HEK293 (cell line): ENCODE results near the gene PRDM11.

ENCODE experiments used
- CTCF ChIA-PET: fragments of 350-600 bp; formaldehyde crosslinking; extraction: SDS; loops from one replicate; lab custom pipeline; 2021; ENCODE audit warnings: antibody characterized with exemption; lab: Yijun Ruan, JAX
- POLR2A ChIA-PET: fragments of 300-600 bp; formaldehyde crosslinking; extraction: SDS; loops from one replicate; lab custom pipeline; 2020; ENCODE audit warnings: antibody characterized with exemption, inconsistent platforms; lab: Yijun Ruan, JAX
- H3K27ac ChIP-seq: fragments of 200-500 bp; sonication (Bioruptor generic); 2 replicates; pipeline ENCODE4 v1.5.1; 2014; ENCODE audit warnings: low read depth, low read length, control low read depth, inconsistent platforms; ENCODE audit errors: extremely low read depth
- H3K36me3 ChIP-seq, 2 experiments: fragments of 200-500 bp in 1 of 2; sonication (Bioruptor generic) in 1 of 2; 1 replicate in 1 of 2; 2 replicates in 1 of 2; pipeline ENCODE4 v1.5.1; 2014 to 2017; ENCODE audit warnings: inconsistent platforms in 2 of 2, low read length in 2 of 2; ENCODE audit not compliant: control insufficient read depth in 2 of 2, insufficient read depth in 1 of 2
- H3K4me1 ChIP-seq: fragments of 200-500 bp; sonication (Bioruptor generic); 2 replicates; pipeline ENCODE4 v1.5.1; 2014; ENCODE audit warnings: mild to moderate bottlenecking, low read length, inconsistent platforms; ENCODE audit not compliant: control insufficient read depth, insufficient read depth
- H3K4me3 ChIP-seq: 2 replicates; pipeline ENCODE4 v1.5.1; 2011; ENCODE audit warnings: low read depth, mild to moderate bottlenecking, control low read depth, low read length, moderate library complexity
- H3K9me3 ChIP-seq: fragments of 200-500 bp; sonication (Bioruptor generic); 2 replicates; pipeline ENCODE4 v1.5.1; 2014; ENCODE audit warnings: low read depth, low read length, inconsistent platforms; ENCODE audit not compliant: control insufficient read depth, insufficient read depth
- GFI1B ChIP-seq: fragments of 450-650 bp; formaldehyde crosslinking; IDR thresholded peaks from 2 replicates; pipeline ENCODE4 v1.5.1; 2016; ENCODE audit warnings: missing biosample characterization, missing genetic modification characterization
- KLF7 ChIP-seq: fragments of 450-650 bp; formaldehyde crosslinking; IDR thresholded peaks from 2 replicates; pipeline ENCODE4 v1.5.1; 2016; ENCODE audit warnings: missing biosample characterization, missing genetic modification characterization, borderline replicate concordance
- OVOL3 ChIP-seq: fragments of 450-650 bp; formaldehyde crosslinking; IDR thresholded peaks from 2 replicates; pipeline ENCODE4 v1.5.1; 2016; ENCODE audit warnings: missing biosample characterization, missing genetic modification characterization
- ZBTB1 ChIP-seq: fragments of 450-650 bp; formaldehyde crosslinking; IDR thresholded peaks from 2 replicates; pipeline ENCODE4 v1.5.1; 2016; ENCODE audit warnings: missing biosample characterization, missing genetic modification characterization
- ZNF10 ChIP-seq: fragments of 450-650 bp; formaldehyde crosslinking; IDR thresholded peaks from 2 replicates; pipeline ENCODE4 v1.5.1; 2017; ENCODE audit warnings: missing biosample characterization, missing genetic modification characterization
- ZNF112 ChIP-seq: fragments of 450-650 bp; formaldehyde crosslinking; IDR thresholded peaks from 2 replicates; pipeline ENCODE4 v1.5.0; 2017; ENCODE audit warnings: missing biosample characterization, missing genetic modification characterization
- ZNF341 ChIP-seq: fragments of 450-650 bp; formaldehyde crosslinking; IDR thresholded peaks from 2 replicates; pipeline ENCODE4; 2016; ENCODE audit warnings: low read depth, missing biosample characterization, missing genetic modification characterization
- ZNF473 ChIP-seq: fragments of 450-650 bp; formaldehyde crosslinking; IDR thresholded peaks from 2 replicates; pipeline ENCODE4 v1.5.1; 2017; ENCODE audit warnings: missing biosample characterization, missing genetic modification characterization
- ZNF501 ChIP-seq: fragments of 450-650 bp; formaldehyde crosslinking; IDR thresholded peaks from 2 replicates; pipeline ENCODE4 v1.5.1; 2016; ENCODE audit warnings: missing biosample characterization, missing genetic modification characterization
- ZNF549 ChIP-seq: fragments of 450-650 bp; IDR thresholded peaks from 2 replicates; pipeline ENCODE4 v1.5.1; 2018; ENCODE audit warnings: missing biosample characterization, missing genetic modification characterization, mild to moderate bottlenecking, inconsistent platforms, moderate library complexity
- ZNF777 ChIP-seq: fragments of 450-650 bp; formaldehyde crosslinking; IDR thresholded peaks from 2 replicates; pipeline ENCODE4 v1.5.1; 2017; ENCODE audit warnings: missing biosample characterization, missing genetic modification characterization, borderline replicate concordance
- TF ChIP-seq, protein P1 (sequence below): IDR thresholded peaks from 2 replicates; pipeline ENCODE4 v1.6.1; 2011; ENCODE audit warnings: mild to moderate bottlenecking, low read depth, low read length, borderline replicate concordance
- TF ChIP-seq, protein P2 (sequence below): fragments of 450-650 bp; formaldehyde crosslinking; IDR thresholded peaks from 2 replicates; pipeline ENCODE4 v1.5.1; 2016; ENCODE audit warnings: missing biosample characterization, missing genetic modification characterization, borderline replicate concordance
- TF ChIP-seq, protein P3 (sequence below): fragments of 450-650 bp; formaldehyde crosslinking; IDR thresholded peaks from 2 replicates; pipeline ENCODE4 v1.5.1; 2016; ENCODE audit warnings: missing biosample characterization, missing genetic modification characterization
- TF ChIP-seq, protein P4 (sequence below): fragments of 450-650 bp; formaldehyde crosslinking; IDR thresholded peaks from 2 replicates; pipeline ENCODE4 v1.5.0; 2017; ENCODE audit warnings: missing biosample characterization, missing genetic modification characterization, borderline replicate concordance

PRDM11 gene

DNA sequence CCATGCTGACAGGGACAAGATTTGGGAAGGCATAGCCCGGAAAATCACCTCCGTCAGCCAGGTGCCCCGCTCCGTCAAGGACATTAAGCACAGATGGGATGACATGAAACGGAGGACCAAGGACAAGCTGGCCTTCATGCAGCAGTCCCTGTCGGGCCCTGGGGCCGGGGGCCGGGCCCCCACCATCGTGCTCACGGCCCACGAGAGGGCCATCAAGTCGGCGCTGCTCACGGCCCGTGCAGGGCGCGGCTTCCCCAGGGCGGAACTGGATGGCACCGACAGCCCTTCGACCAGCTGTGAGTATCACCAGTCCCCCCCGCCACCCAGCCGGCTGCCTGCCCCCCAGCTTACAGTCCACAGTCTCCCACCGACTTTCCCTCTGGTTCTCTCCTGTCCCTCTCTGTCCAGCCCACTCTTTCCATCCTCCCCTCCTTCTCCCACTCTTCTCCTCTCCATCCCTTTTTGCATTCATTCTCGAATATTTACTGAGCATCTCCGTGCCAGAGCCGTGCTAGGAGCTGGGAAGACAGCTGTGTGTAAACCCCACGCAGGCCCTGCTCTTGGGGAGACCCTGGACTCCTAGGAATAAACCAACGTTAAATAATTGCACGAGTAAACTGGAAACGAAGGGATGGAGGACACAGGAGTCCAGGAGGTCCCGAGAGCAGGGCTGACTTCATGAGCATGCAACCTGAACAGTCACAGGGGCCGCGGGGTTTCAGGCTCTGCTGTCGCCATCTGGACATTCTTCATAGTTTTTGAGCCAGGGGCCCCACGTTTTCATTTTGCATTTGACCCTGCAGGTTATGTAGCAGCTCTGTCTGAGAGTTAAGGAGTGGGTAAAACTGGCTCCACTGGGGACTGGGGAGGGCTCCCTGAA lies 62.8 kb downstream of the PRDM11 start (continued):
- TF ChIP-seq, protein P1, sequence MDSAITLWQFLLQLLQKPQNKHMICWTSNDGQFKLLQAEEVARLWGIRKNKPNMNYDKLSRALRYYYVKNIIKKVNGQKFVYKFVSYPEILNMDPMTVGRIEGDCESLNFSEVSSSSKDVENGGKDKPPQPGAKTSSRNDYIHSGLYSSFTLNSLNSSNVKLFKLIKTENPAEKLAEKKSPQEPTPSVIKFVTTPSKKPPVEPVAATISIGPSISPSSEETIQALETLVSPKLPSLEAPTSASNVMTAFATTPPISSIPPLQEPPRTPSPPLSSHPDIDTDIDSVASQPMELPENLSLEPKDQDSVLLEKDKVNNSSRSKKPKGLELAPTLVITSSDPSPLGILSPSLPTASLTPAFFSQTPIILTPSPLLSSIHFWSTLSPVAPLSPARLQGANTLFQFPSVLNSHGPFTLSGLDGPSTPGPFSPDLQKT: no peak
- TF ChIP-seq, all 188 proteins: peak for 0

DNA sequence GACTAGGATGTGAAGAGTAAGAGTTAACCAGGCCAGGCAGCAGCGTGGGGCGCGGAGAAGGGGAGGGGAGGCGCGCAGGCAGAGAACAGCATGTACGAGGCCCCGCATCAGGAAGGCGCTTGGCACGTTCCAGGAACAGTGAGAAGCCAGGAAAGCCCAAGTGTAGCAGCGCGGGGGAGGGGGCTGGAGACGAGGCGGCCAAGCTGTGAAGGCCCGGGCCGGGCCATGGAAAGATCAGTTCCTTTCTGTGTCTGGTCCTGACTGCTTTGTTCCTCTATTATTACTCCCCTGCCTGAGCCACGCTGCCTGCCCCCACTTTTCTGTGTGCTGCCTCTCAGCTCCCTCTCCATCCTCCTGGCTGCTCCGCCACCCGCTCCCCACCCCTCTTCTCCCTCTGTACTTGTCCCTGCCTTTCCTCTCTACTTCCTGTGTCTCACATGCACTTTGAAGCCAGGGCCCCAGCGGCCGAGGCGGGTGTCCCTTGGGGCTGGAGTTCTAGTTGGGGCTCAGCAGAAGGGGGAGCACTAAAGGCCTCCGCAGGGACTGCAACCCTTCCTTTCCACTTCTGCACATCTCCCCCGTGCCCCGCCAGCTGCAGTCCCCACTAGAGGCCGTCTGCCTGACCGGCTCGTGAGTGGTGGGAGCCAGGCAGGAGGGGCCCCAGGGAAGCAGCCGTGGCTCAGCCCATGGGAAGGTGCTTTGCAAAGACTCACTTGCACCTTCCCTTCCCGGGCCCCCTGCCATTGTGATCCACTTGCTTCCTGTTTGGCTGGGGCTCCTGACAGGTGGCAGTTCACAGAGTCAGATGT lies 63.7 kb downstream of the PRDM11 start:
- peaks cover 0 to 4% of the 10 kb centered on the region in 2 experiments; a peak in 1 of 3 replicates for H3K36me3 ChIP-seq
- TF ChIP-seq ZNF341 (tag by site-specific recombination): peak; percentile 50
- TF ChIP-seq ZNF501 (tag by site-specific recombination): no peak
- no peak for TF ChIP-seq KLF7
- no peak for TF ChIP-seq ZNF549 (tag by site-specific recombination)
- TF ChIP-seq OVOL3 (tag by site-specific recombination): no peak
- no peak for TF ChIP-seq ZNF777
- no peak for TF ChIP-seq ZNF112 (tag by site-specific recombination)
- no peak for TF ChIP-seq GFI1B
- TF ChIP-seq, protein P2, sequence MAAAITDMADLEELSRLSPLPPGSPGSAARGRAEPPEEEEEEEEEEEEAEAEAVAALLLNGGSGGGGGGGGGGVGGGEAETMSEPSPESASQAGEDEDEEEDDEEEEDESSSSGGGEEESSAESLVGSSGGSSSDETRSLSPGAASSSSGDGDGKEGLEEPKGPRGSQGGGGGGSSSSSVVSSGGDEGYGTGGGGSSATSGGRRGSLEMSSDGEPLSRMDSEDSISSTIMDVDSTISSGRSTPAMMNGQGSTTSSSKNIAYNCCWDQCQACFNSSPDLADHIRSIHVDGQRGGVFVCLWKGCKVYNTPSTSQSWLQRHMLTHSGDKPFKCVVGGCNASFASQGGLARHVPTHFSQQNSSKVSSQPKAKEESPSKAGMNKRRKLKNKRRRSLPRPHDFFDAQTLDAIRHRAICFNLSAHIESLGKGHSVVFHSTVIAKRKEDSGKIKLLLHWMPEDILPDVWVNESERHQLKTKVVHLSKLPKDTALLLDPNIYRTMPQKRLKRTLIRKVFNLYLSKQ (tag by site-specific recombination): no peak
- TF ChIP-seq ZNF10 (tag by site-specific recombination): no peak
- TF ChIP-seq ZNF473: no peak
- TF ChIP-seq, protein P3, sequence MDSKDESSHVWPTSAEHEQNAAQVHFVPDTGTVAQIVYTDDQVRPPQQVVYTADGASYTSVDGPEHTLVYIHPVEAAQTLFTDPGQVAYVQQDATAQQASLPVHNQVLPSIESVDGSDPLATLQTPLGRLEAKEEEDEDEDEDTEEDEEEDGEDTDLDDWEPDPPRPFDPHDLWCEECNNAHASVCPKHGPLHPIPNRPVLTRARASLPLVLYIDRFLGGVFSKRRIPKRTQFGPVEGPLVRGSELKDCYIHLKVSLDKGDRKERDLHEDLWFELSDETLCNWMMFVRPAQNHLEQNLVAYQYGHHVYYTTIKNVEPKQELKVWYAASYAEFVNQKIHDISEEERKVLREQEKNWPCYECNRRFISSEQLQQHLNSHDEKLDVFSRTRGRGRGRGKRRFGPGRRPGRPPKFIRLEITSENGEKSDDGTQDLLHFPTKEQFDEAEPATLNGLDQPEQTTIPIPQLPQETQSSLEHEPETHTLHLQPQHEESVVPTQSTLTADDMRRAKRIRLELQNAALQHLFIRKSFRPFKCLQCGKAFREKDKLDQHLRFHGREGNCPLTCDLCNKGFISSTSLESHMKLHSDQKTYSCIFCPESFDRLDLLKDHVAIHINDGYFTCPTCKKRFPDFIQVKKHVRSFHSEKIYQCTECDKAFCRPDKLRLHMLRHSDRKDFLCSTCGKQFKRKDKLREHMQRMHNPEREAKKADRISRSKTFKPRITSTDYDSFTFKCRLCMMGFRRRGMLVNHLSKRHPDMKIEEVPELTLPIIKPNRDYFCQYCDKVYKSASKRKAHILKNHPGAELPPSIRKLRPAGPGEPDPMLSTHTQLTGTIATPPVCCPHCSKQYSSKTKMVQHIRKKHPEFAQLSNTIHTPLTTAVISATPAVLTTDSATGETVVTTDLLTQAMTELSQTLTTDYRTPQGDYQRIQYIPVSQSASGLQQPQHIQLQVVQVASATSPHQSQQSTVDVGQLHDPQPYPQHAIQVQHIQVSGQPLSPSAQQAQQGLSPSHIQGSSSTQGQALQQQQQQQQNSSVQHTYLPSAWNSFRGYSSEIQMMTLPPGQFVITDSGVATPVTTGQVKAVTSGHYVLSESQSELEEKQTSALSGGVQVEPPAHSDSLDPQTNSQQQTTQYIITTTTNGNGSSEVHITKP: 0 out of 2 replicates have a peak, but pooled peaks have one; percentile 17
- TF ChIP-seq, protein P4, sequence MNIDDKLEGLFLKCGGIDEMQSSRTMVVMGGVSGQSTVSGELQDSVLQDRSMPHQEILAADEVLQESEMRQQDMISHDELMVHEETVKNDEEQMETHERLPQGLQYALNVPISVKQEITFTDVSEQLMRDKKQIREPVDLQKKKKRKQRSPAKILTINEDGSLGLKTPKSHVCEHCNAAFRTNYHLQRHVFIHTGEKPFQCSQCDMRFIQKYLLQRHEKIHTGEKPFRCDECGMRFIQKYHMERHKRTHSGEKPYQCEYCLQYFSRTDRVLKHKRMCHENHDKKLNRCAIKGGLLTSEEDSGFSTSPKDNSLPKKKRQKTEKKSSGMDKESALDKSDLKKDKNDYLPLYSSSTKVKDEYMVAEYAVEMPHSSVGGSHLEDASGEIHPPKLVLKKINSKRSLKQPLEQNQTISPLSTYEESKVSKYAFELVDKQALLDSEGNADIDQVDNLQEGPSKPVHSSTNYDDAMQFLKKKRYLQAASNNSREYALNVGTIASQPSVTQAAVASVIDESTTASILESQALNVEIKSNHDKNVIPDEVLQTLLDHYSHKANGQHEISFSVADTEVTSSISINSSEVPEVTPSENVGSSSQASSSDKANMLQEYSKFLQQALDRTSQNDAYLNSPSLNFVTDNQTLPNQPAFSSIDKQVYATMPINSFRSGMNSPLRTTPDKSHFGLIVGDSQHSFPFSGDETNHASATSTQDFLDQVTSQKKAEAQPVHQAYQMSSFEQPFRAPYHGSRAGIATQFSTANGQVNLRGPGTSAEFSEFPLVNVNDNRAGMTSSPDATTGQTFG (tag by site-specific recombination): no peak
- TF ChIP-seq ZBTB1 (tag by site-specific recombination): no peak
- TF ChIP-seq, all 188 proteins: peak for 2
- Histone ChIP-seq H3K9me3 (no peaks in the 10 kb centered on the region), H3K4me1 (no peaks in the 10 kb centered on the region), H3K27ac (no peak overlapping the region), H3K4me3 (no peak overlapping the region)
- POLR2A ChIA-PET: no interaction called here
- CTCF ChIA-PET: interaction anchor here (0.6 kb wide), 2 partner anchors 248 to 1555 kb away, joined by 3 to 4 read pairs; no protein-coding TSS in a partner anchor
